ENCODE measurements around the gene ANXA4.

DNA sequence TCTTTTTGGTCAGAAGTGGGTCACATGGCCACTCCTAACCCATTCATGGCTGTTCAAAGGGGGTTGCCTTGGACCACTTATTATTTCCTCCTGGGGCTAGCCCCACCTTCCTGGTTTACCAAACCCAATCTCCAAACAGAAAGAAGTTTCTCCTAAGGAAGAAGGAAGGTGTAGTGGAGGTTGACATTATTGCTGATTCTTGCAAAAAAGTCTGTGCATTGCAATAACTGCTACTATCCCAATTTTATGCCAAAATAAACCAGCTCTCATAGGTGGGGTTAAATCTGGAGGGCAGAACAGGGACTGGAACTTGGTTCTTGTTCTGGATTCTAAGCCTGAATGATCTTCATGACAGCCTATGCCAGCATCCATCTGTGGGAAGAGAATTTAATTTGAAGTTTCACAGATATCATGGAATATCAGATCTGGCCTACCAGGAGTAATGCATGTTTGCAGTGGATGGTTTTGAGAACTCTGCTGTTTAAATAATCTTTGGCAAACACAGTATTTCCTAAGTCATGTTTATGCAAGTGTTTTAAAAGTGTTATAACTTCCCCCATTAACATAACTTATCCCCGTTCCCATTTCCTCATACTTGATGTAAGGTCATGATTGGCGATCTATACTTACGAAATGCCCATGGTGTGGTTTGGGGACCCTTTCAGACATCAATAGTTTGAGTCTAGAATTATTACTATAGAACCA lies 11.9 kb downstream of the ANXA4 start:
- TF ChIP-seq, protein P1, sequence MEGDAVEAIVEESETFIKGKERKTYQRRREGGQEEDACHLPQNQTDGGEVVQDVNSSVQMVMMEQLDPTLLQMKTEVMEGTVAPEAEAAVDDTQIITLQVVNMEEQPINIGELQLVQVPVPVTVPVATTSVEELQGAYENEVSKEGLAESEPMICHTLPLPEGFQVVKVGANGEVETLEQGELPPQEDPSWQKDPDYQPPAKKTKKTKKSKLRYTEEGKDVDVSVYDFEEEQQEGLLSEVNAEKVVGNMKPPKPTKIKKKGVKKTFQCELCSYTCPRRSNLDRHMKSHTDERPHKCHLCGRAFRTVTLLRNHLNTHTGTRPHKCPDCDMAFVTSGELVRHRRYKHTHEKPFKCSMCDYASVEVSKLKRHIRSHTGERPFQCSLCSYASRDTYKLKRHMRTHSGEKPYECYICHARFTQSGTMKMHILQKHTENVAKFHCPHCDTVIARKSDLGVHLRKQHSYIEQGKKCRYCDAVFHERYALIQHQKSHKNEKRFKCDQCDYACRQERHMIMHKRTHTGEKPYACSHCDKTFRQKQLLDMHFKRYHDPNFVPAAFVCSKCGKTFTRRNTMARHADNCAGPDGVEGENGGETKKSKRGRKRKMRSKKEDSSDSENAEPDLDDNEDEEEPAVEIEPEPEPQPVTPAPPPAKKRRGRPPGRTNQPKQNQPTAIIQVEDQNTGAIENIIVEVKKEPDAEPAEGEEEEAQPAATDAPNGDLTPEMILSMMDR (conservative IDR thresholded peaks at IDR 0.05 in 1 of 2, IDR thresholded peaks at IDR 0.05 in 1 of 2; ENCODE audit: extremely low read depth in 1 of 2, insufficient read depth in 1 of 2, low read depth in 1 of 2, low read length in 2 of 2) = no peak
- no peak for TF ChIP-seq EZH2 (IDR thresholded peaks at IDR 0.05; ENCODE audit: borderline replicate concordance, low read length)

Measured in mammary epithelial cell (primary cell).